Measurements from ENCODE around the gene AXDND1. TPM values are rescaled to one million over a fixed set of nuclear protein-coding genes. Genes with fewer than 3 reads are reported as not detected.

Gene AXDND1
- total RNA-seq, 1 donor from 2014 or later: 1.4 TPM

DNA sequence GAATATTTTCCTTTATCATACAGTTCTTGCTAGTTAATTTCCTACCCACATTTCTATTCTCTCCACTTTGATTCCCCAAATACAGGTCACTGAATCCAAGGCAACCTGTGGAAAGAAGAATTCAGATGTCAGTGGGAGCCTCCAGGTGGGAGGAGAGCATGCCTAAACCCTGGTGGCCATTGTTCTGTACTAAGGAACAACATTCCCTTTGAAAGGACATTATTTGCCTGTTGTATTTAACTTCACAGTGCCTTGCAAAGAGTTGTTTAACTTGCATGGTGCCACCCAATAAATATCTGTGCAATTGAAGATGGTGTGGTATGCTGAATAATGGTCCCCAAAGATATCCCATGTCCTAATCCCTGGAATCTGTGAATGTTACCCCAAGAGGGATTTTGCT is 188.7 kb downstream of the AXDND1 start:
- Mint-ChIP-seq H3K9me3 (no peaks in the 10 kb centered on the region), H3K4me3 (no peak overlapping the region), H3K27me3 (ENCODE audit: low read depth) (peaks cover 13% of the 10 kb centered on the region), H3K36me3 (no peaks in the 10 kb centered on the region), H3K27ac (no peak overlapping the region), H3K4me1 (no peaks in the 10 kb centered on the region)
- TF ChIP-seq CTCF (IDR thresholded peaks at IDR 0.05; ENCODE audit: unreplicated experiment): no peak
- no peak for DNase-seq (ENCODE audit: low spot score in 2 of 2, unreplicated experiment in 2 of 2)

DNA sequence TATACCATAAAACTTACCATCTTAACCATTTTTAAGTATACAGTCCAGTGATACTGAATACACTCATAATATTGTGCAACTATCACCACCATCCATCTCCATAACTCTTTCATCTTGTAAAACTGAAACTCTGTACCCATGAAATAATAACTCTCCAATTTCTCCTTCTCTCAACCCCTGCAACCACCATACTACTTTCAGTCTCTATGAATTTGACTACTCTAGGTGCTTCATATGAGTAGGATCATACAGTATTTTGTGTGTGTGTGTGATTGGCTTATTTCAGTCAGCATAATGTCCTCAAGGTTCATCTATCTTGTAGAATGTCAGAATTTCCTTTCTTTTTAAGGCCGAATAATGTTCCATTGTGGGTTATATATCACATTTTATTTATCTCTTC is 192.3 kb downstream of the AXDND1 start:
- H3K27ac Mint-ChIP-seq: no peak overlapping the region
- TF ChIP-seq CTCF (IDR thresholded peaks at IDR 0.05; ENCODE audit: unreplicated experiment): no peak

GRCh38 chr1:179575497-179576314 is 209.9 kb downstream of the AXDND1 start, which contains the start of gene NPHS2:
Gene NPHS2, minus strand, starts transcription at chr1:179575948. Its CDS starts 84 bp downstream, at chr1:179575864.
- peak within 1 kb of the TSS; percentile 16 for H3K4me3 Mint-ChIP-seq
- TF ChIP-seq CTCF (IDR thresholded peaks at IDR 0.05; ENCODE audit: unreplicated experiment): no peak
- no peak for DNase-seq (ENCODE audit: low spot score in 2 of 2, unreplicated experiment in 2 of 2)
- no peaks in the 10 kb centered on the region for H3K36me3 Mint-ChIP-seq
- peaks cover 89% of the 10 kb centered on the region for H3K27me3 Mint-ChIP-seq (ENCODE audit: low read depth)
- H3K27ac Mint-ChIP-seq: no peak within 1 kb of the TSS
- no peaks in the 10 kb centered on the region for H3K4me1 Mint-ChIP-seq
- peaks cover 1% of the 10 kb centered on the region for H3K9me3 Mint-ChIP-seq

More for the DNA sequence above, 192.3 kb downstream of the AXDND1 start:
- no peaks in the 10 kb centered on the region for H3K4me1 Mint-ChIP-seq
- H3K36me3 Mint-ChIP-seq: no peaks in the 10 kb centered on the region
- peaks cover 13% of the 10 kb centered on the region for H3K27me3 Mint-ChIP-seq (ENCODE audit: low read depth)
- H3K4me3 Mint-ChIP-seq: no peak overlapping the region
- no peak for DNase-seq (ENCODE audit: low spot score in 2 of 2, unreplicated experiment in 2 of 2)
- H3K9me3 Mint-ChIP-seq: no peaks in the 10 kb centered on the region

- Mint-ChIP-seq H3K36me3 (no peaks in the 10 kb centered on the region), H3K27ac (no peak overlapping the region), H3K9me3 (no peaks in the 10 kb centered on the region), H3K4me1 (no peaks in the 10 kb centered on the region), H3K4me3 (peak overlapping the region; percentile 0), H3K27me3 (ENCODE audit: low read depth) (peaks cover 88% of the 10 kb centered on the region)
- no peak for TF ChIP-seq CTCF (IDR thresholded peaks at IDR 0.05; ENCODE audit: unreplicated experiment)
- DNase-seq (ENCODE audit: low spot score in 2 of 2, unreplicated experiment in 2 of 2): no peak
Measured at GRCh38 chr1:179576509-179576908, 210.7 kb downstream of the AXDND1 start.

- Mint-ChIP-seq H3K9me3 (no peaks in the 10 kb centered on the region), H3K4me3 (no peak overlapping the region), H3K27ac (no peak overlapping the region), H3K27me3 (ENCODE audit: low read depth) (peaks cover 72% of the 10 kb centered on the region), H3K36me3 (no peaks in the 10 kb centered on the region), H3K4me1 (peaks cover 2% of the 10 kb centered on the region)
- TF ChIP-seq CTCF (IDR thresholded peaks at IDR 0.05; ENCODE audit: unreplicated experiment): no peak
- no peak for DNase-seq (ENCODE audit: low spot score in 2 of 2, unreplicated experiment in 2 of 2)
Measured at GRCh38 chr1:179583771-179584320, 218.1 kb downstream of the AXDND1 start.
